ENCODE results near the gene TMEM119. TPM values are rescaled to one million over a fixed set of nuclear protein-coding genes. Genes with fewer than 3 reads are reported as not detected.
A peak's percentile ranks its signal among the peaks of the same experiment; 100 is the strongest.

TMEM119 gene
- total RNA-seq, 1 experiment from 2014 or later, result not detected

DNA sequence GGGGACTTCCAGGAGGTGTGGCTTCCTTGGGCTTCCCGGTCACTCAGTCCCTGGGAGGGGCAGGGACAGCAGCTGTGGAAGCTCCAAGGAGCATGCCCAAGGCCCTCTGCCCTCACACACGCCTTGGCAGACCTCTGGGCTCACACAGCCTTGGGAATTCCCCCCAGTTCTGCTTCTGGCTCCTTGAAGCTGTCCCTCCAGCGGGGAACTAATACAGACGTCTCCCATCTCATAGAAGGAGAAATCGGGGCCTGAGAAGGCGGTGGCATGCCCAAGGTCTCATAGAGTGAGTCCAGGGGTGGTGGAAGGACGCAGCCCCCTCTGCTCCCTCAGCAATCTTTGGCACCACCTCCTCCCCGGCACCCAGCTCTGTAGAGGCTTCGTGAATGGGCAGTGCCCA lies 15.7 kb upstream of the TMEM119 start:
- no TSS peak for BruUV-seq (replicated peaks)
- H3K27me3 ChIP-seq (ENCODE audit: control insufficient read depth, insufficient read depth, low read length), result no peaks in the 10 kb centered on the region
- POLR2A ChIA-PET, result no interaction called here
- CTCF ChIA-PET, result no interaction called here
- H3K4me3 ChIP-seq (ENCODE audit: low read depth in 2 of 2, low read length in 2 of 2), result no peak overlapping the region
- in situ Hi-C loops (cut with HindIII; ENCODE audit: low pct_unique_long_range_greater_than_20kb, low sequenced_read_pairs), result no loop called here
- H3K27ac ChIP-seq (ENCODE audit: low read length), result no peak overlapping the region; the same call in 1 of the 2 replicates
- peaks cover 22% of the 10 kb centered on the region for H3K4me1 ChIP-seq (ENCODE audit: control insufficient read depth, insufficient read depth, low read length)
- DNase-seq (ENCODE audit: low read depth, low spot score) (no peak), ATAC-seq (peak; percentile 72)
- TF ChIP-seq REST (IDR thresholded peaks at IDR 0.05; ENCODE audit: insufficient read depth in 1 of 2, low read depth in 2 of 2, low read length in 1 of 2) (no peak), TCF7L2 (IDR thresholded peaks at IDR 0.05; ENCODE audit: low read depth, low read length) (no peak), POLR2AphosphoS5 (IDR thresholded peaks at IDR 0.05; ENCODE audit: low read depth, low read length) (no peak), SIN3A (IDR thresholded peaks at IDR 0.05; ENCODE audit: borderline replicate concordance, insufficient read depth, low read depth, low read length) (no peak)
- TF ChIP-seq, protein P1, sequence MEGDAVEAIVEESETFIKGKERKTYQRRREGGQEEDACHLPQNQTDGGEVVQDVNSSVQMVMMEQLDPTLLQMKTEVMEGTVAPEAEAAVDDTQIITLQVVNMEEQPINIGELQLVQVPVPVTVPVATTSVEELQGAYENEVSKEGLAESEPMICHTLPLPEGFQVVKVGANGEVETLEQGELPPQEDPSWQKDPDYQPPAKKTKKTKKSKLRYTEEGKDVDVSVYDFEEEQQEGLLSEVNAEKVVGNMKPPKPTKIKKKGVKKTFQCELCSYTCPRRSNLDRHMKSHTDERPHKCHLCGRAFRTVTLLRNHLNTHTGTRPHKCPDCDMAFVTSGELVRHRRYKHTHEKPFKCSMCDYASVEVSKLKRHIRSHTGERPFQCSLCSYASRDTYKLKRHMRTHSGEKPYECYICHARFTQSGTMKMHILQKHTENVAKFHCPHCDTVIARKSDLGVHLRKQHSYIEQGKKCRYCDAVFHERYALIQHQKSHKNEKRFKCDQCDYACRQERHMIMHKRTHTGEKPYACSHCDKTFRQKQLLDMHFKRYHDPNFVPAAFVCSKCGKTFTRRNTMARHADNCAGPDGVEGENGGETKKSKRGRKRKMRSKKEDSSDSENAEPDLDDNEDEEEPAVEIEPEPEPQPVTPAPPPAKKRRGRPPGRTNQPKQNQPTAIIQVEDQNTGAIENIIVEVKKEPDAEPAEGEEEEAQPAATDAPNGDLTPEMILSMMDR (IDR thresholded peaks at IDR 0.05), result no peak
- intact Hi-C loops (cut with micrococcal nuclease; ENCODE audit: unreplicated experiment), result no loop called here
- H3K36me3 ChIP-seq (ENCODE audit: control insufficient read depth, insufficient read depth, low read length), result no peaks in the 10 kb centered on the region
- no peaks in the 10 kb centered on the region for H3K9me3 ChIP-seq (ENCODE audit: control insufficient read depth, insufficient read depth, low read depth, low read length)

- no peak for TF ChIP-seq SIN3A (IDR thresholded peaks at IDR 0.05; ENCODE audit: borderline replicate concordance, insufficient read depth, low read depth, low read length)
- no peak for TF ChIP-seq REST (IDR thresholded peaks at IDR 0.05; ENCODE audit: insufficient read depth in 1 of 2, low read depth in 2 of 2, low read length in 1 of 2)
- TF ChIP-seq TCF7L2 (IDR thresholded peaks at IDR 0.05; ENCODE audit: low read depth, low read length), result no peak
- TF ChIP-seq POLR2AphosphoS5 (IDR thresholded peaks at IDR 0.05; ENCODE audit: low read depth, low read length), result no peak
- TF ChIP-seq, protein P1 (IDR thresholded peaks at IDR 0.05), result no peak
- in situ Hi-C loops (cut with HindIII; ENCODE audit: low pct_unique_long_range_greater_than_20kb, low sequenced_read_pairs) (no loop called here), intact Hi-C loops (cut with micrococcal nuclease; ENCODE audit: unreplicated experiment) (no loop called here)
- no peak overlapping the region for H3K4me3 ChIP-seq (ENCODE audit: low read depth in 2 of 2, low read length in 2 of 2)
- ATAC-seq (no peak), DNase-seq (ENCODE audit: low read depth, low spot score) (no peak)
- no peaks in the 10 kb centered on the region for H3K27me3 ChIP-seq (ENCODE audit: control insufficient read depth, insufficient read depth, low read length)
- BruUV-seq (replicated peaks), result no TSS peak
- no peaks in the 10 kb centered on the region for H3K9me3 ChIP-seq (ENCODE audit: control insufficient read depth, insufficient read depth, low read depth, low read length)
- peaks cover 18% of the 10 kb centered on the region for H3K4me1 ChIP-seq (ENCODE audit: control insufficient read depth, insufficient read depth, low read length)
- ChIA-PET CTCF (no interaction called here), POLR2A (no interaction called here)
- H3K36me3 ChIP-seq (ENCODE audit: control insufficient read depth, insufficient read depth, low read length), result no peaks in the 10 kb centered on the region
- no peak overlapping the region; the same call in 1 of the 2 replicates for H3K27ac ChIP-seq (ENCODE audit: low read length)
Observed at GRCh38 chr12:108612788-108613282, 15.0 kb upstream of the TMEM119 start.

Data from Panc1 (cell line).